EL (cell line): Measurements from ENCODE around the gene MOB1B.
"Not testable (repeated sequence)": the region's sequence is repeated elsewhere in the genome, so short reads cannot be mapped to it uniquely, and the experiment has no call there.

Source experiments
- DNase-seq: peaks from one replicate; pipeline ENCODE4 v3.0.0-alpha.2; 2016

The MOB1B gene

GRCh38 chr4:70901984-70902576, at the start of gene MOB1B:
TSS of gene MOB1B (plus strand) at chr4:70902369. CDS start at chr4:70902537, 168 bp downstream.
- DNase-seq, result peak; percentile 88

GRCh38 chr4:70855464-70855863, 46.7 kb upstream of the MOB1B start:
- no peak for DNase-seq

GRCh38 chr4:70858454-70858853, 43.7 kb upstream of the MOB1B start:
- DNase-seq, result no peak

- no peak for DNase-seq
These were observed 43.1 kb upstream of the MOB1B start for GRCh38 chr4:70859066-70859465.

GRCh38 chr4:70863099-70863790, 38.9 kb upstream of the MOB1B start:
- DNase-seq, result no peak

- DNase-seq, result no peak
These were observed 33.4 kb upstream of the MOB1B start for GRCh38 chr4:70868778-70869177.

- DNase-seq, result no peak
These were observed 29.0 kb upstream of the MOB1B start for GRCh38 chr4:70873216-70873615.

GRCh38 chr4:70874268-70875156, 27.7 kb upstream of the MOB1B start:
- no peak for DNase-seq

- DNase-seq, result no peak
These were observed 24.6 kb upstream of the MOB1B start for GRCh38 chr4:70877556-70877955.

- DNase-seq, result no peak
These were observed 21.4 kb upstream of the MOB1B start for GRCh38 chr4:70880739-70881138.

- DNase-seq, result no peak
These were observed 17.0 kb upstream of the MOB1B start for GRCh38 chr4:70885174-70885573.

- no peak for DNase-seq
These were observed 9.9 kb upstream of the MOB1B start for GRCh38 chr4:70892086-70892769.

- DNase-seq, result no peak
These were observed 8.4 kb upstream of the MOB1B start for GRCh38 chr4:70893790-70894189.

- no peak for DNase-seq
These were observed 6.8 kb upstream of the MOB1B start for GRCh38 chr4:70895405-70895804.

GRCh38 chr4:70895811-70896491, 6.2 kb upstream of the MOB1B start:
- DNase-seq, result no peak

- DNase-seq, result not testable (repeated sequence)
These were observed 3.6 kb upstream of the MOB1B start for GRCh38 chr4:70898581-70898980.

GRCh38 chr4:70901607-70901983, 574 bp upstream of the MOB1B start:
- no peak for DNase-seq

- peak; percentile 51 for DNase-seq
These were observed 565 bp downstream of the MOB1B start for GRCh38 chr4:70902577-70903290.

GRCh38 chr4:70903291-70903603, 1.1 kb downstream of the MOB1B start:
- DNase-seq, result peak; percentile 38

GRCh38 chr4:70908993-70909556, 6.9 kb downstream of the MOB1B start:
- DNase-seq, result no peak

GRCh38 chr4:70914000-70914399, 11.8 kb downstream of the MOB1B start:
- peak; percentile 40 for DNase-seq

GRCh38 chr4:70914631-70915030, 12.5 kb downstream of the MOB1B start:
- DNase-seq, result no peak
